Testis (tissue), 3 donors: ENCODE measurements around the gene PCNX1. TPM values are rescaled to one million over a fixed set of nuclear protein-coding genes. Genes with fewer than 3 reads are reported as not detected.

ENCODE experiments used
- DNase-seq: peaks from one replicate; pipeline ENCODE4 v3.0.0-alpha.2; 2019
- H3K27ac ChIP-seq, 2 donors: fragments of 200-600 bp; sonication (generic); one replicate each; pipeline ENCODE4 v1.5.1; 2019
- H3K27me3 ChIP-seq: fragments of 200-600 bp; sonication (generic); one replicate; pipeline ENCODE4 v1.5.1; 2019
- H3K36me3 ChIP-seq: fragments of 200-600 bp; sonication (generic); one replicate; pipeline ENCODE4 v1.5.1; 2017; ENCODE audit warnings: low read depth; ENCODE audit errors: missing control alignments
- H3K4me1 ChIP-seq: fragments of 200-600 bp; sonication (generic); one replicate; pipeline ENCODE4 v1.5.1; 2019
- H3K4me3 ChIP-seq, 2 donors: fragments of 200-600 bp; sonication (generic); one replicate each; pipeline ENCODE4 v1.5.1; 2017 to 2019
- H3K9me3 ChIP-seq: fragments of 200-600 bp; sonication (generic); one replicate; pipeline ENCODE4 v1.5.1; 2017
- POLR2A ChIP-seq: fragments of 450-650 bp; IDR thresholded peaks from one replicate; pipeline ENCODE4 v1.6.1; 2017; ENCODE audit warnings: antibody characterized with exemption, mild to moderate bottlenecking, moderate library complexity
- WGBS, 2 donors: methylation state at CpG; one replicate each; pipeline ENCODE4 v1.1.5; 2018; 5-methylcytosine and 5-hydroxymethylcytosine counted together
- intact Hi-C: fragments of 100-400 bp; cut with DNase I; formaldehyde crosslinking; loops from one replicate; pipeline ENCODE4 v1.15.1; 2023; ENCODE audit warnings: low total_unique reads
- polyA plus RNA-seq: library from polyadenylated mRNA; stranded (reverse); fragments of 350-450 nt; fragmentation: Illumina TruSeq; extraction: RNeasy Lipid Tissue Mini Kit (QIAGEN cat#74804); gene quantifications from one replicate; pipeline ENCODE4 v1.2.3, GENCODE V29; 2014; ENCODE audit warnings: low read depth, low replicate concordance; ENCODE audit not compliant: insufficient read depth
- total RNA-seq, 2 donors: library from RNA; depleted of rRNA; stranded (reverse); fragments of >200 nt; gene quantifications; one replicate each; pipeline ENCODE4 v1.2.3, GENCODE V29; 2016
- TF ChIP-seq, protein P1 (sequence below), 3 experiments: fragments of 450-650 bp in 2 of 3; fragments of 200-600 bp in 1 of 3; sonication (generic) in 1 of 3; IDR thresholded peaks; one replicate each; pipeline ENCODE4 v1.5.1; 2016 to 2019; ENCODE audit warnings: antibody characterized with exemption in 3 of 3, mild to moderate bottlenecking in 2 of 3, moderate library complexity in 1 of 3

PCNX1 gene
- total and polyA plus RNA-seq, 3 donors from 2014 or later = 70.9 to 123 (median 105) TPM

- Histone ChIP-seq H3K27ac (no peak overlapping the region), H3K36me3 (no peaks in the 10 kb centered on the region)
These were observed 200.7 kb downstream of the PCNX1 start for GRCh38 chr14:71107921-71108320.

GRCh38 chr14:71108398-71109119 is 201.3 kb downstream of the PCNX1 start:
- Histone ChIP-seq H3K9me3 (no peaks in the 10 kb centered on the region), H3K4me1 (no peaks in the 10 kb centered on the region), H3K36me3 (no peaks in the 10 kb centered on the region), H3K27me3 (no peaks in the 10 kb centered on the region), H3K4me3 (no peak overlapping the region), H3K27ac (no peak overlapping the region)
- no peak for TF ChIP-seq POLR2A
- TF ChIP-seq, protein P1, sequence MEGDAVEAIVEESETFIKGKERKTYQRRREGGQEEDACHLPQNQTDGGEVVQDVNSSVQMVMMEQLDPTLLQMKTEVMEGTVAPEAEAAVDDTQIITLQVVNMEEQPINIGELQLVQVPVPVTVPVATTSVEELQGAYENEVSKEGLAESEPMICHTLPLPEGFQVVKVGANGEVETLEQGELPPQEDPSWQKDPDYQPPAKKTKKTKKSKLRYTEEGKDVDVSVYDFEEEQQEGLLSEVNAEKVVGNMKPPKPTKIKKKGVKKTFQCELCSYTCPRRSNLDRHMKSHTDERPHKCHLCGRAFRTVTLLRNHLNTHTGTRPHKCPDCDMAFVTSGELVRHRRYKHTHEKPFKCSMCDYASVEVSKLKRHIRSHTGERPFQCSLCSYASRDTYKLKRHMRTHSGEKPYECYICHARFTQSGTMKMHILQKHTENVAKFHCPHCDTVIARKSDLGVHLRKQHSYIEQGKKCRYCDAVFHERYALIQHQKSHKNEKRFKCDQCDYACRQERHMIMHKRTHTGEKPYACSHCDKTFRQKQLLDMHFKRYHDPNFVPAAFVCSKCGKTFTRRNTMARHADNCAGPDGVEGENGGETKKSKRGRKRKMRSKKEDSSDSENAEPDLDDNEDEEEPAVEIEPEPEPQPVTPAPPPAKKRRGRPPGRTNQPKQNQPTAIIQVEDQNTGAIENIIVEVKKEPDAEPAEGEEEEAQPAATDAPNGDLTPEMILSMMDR (IDR thresholded peaks at IDR 0.05) = no peak
- intact Hi-C loops = no loop called here
- 87 to 90% methylated on average over 16 of the region's 16 CpGs for WGBS, 2 donors
- no peak for DNase-seq

More at GRCh38 chr14:71107921-71108320, 200.7 kb downstream of the PCNX1 start:
- Histone ChIP-seq H3K4me1 (no peaks in the 10 kb centered on the region), H3K4me3 (no peak overlapping the region), H3K9me3 (no peaks in the 10 kb centered on the region), H3K27me3 (no peaks in the 10 kb centered on the region)
- intact Hi-C loops = no loop called here
- no peak for DNase-seq
- 90 to 95% methylated on average over 2 of the region's 2 CpGs for WGBS, 2 donors
- TF ChIP-seq POLR2A = no peak
- TF ChIP-seq, protein P1 (IDR thresholded peaks at IDR 0.05) = no peak

- no peak for TF ChIP-seq POLR2A
- TF ChIP-seq, protein P1 (IDR thresholded peaks at IDR 0.05) = no peak
- Histone ChIP-seq H3K4me1 (no peaks in the 10 kb centered on the region), H3K9me3 (no peaks in the 10 kb centered on the region), H3K4me3 (no peak overlapping the region), H3K36me3 (no peaks in the 10 kb centered on the region), H3K27me3 (no peaks in the 10 kb centered on the region), H3K27ac (no peak overlapping the region)
- intact Hi-C loops = no loop called here
- DNase-seq = no peak
These were observed 206.1 kb downstream of the PCNX1 start for GRCh38 chr14:71113376-71113775.

GRCh38 chr14:71114565-71114964 is 207.3 kb downstream of the PCNX1 start:
- H3K27me3 ChIP-seq = no peaks in the 10 kb centered on the region
- 95% methylated on average over 1 of the region's 1 CpG for whole genome bisulfite sequencing, 2 donors
- TF ChIP-seq, protein P1 (IDR thresholded peaks at IDR 0.05) = no peak
- no peak for TF ChIP-seq POLR2A
- no peak overlapping the region for H3K4me3 ChIP-seq
- H3K4me1 ChIP-seq = no peaks in the 10 kb centered on the region
- no peaks in the 10 kb centered on the region for H3K9me3 ChIP-seq
- intact Hi-C loops = no loop called here
- no peak overlapping the region for H3K27ac ChIP-seq
- no peak for DNase-seq
- no peaks in the 10 kb centered on the region for H3K36me3 ChIP-seq

GRCh38 chr14:71115306-71115705 is 208.0 kb downstream of the PCNX1 start:
- WGBS, 2 donors = 90 to 92% methylated on average over 2 of the region's 2 CpGs
- no peaks in the 10 kb centered on the region for H3K27me3 ChIP-seq
- DNase-seq = no peak
- H3K27ac ChIP-seq = no peak overlapping the region
- H3K4me3 ChIP-seq = no peak overlapping the region
- no peaks in the 10 kb centered on the region for H3K36me3 ChIP-seq
- TF ChIP-seq POLR2A = no peak
- TF ChIP-seq, protein P1 (IDR thresholded peaks at IDR 0.05) = no peak
- H3K4me1 ChIP-seq = no peaks in the 10 kb centered on the region
- intact Hi-C loops = no loop called here
- H3K9me3 ChIP-seq = no peaks in the 10 kb centered on the region
